Measurements from ENCODE around the gene LYZL2.

DNA sequence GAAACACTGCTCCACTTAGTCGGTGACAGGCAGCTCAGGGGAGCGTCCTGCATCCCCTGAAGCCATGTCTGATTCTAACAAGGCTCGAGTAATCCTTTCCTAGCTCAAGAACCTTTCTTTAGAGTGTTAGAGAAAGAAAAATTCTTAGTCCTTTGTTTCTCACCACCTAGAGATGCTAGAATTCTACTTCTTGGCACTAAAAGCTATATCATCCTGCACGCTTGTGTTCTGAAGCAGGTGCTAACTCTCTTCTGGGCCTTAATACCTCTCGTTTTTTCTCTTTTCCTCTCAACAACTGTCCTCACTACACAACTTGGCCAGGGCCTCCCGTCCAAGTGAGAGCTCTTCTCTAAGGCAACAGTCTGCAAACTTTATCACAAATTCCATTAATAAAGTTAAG lies at the start of gene LYZL2:
- TF ChIP-seq EZH2 (optimal IDR thresholded peaks at IDR 0.05; ENCODE audit: low read depth, low read length) (no peak), CTCF (IDR thresholded peaks at IDR 0.05; ENCODE audit: low read length) (no peak), EZH2phosphoT487 (IDR thresholded peaks at IDR 0.05; ENCODE audit: low read length) (no peak)
